RWPE1 (cell line): ENCODE results near the gene CSF2.

Experiments
- CTCF ChIA-PET: fragments of 350-600 bp; sonication (Branson Sonifier 250); formaldehyde crosslinking; extraction: SDS; loops from one replicate; lab custom pipeline; 2021; lab: Yijun Ruan, JAX
- POLR2A ChIA-PET: fragments of 400-600 bp; formaldehyde crosslinking; extraction: SDS; loops from one replicate; lab custom pipeline; 2020; ENCODE audit warnings: antibody characterized with exemption; ENCODE audit not compliant: low non-redundant PET; lab: Yijun Ruan, JAX
- DNase-seq: peaks from one replicate; pipeline ENCODE4 v3.0.0; 2012; ENCODE audit warnings: low spot score
- H3K27ac ChIP-seq: fragments of 450-650 bp; 2 replicates; pipeline ENCODE4 v1.5.1; 2017
- CTCF ChIP-seq: fragments of 450-650 bp; conservative IDR thresholded peaks from 2 replicates; pipeline ENCODE4 v1.5.1; 2017; ENCODE audit warnings: low read depth, mild to moderate bottlenecking

CSF2 gene

GRCh38 chr5:132080595-132080994, 7.0 kb downstream of the CSF2 start:
- CTCF ChIA-PET, result interaction anchor here (0.6 to 1.9 kb wide), 2 partner anchors 15 to 22 kb away, joined by 3 to 10 read pairs; no protein-coding TSS in a partner anchor
- no peak for TF ChIP-seq CTCF

GRCh38 chr5:132081458-132081857, 7.9 kb downstream of the CSF2 start:
- no peak for DNase-seq
- TF ChIP-seq CTCF, result no peak
- ChIA-PET CTCF (interaction anchor here (0.6 to 1.9 kb wide), 3 partner anchors 16 to 23 kb away, joined by 3 to 10 read pairs (median 3); no protein-coding TSS in a partner anchor), POLR2A (no interaction called here)
- H3K27ac ChIP-seq, result no peak overlapping the region

More at GRCh38 chr5:132080595-132080994, 7.0 kb downstream of the CSF2 start:
- DNase-seq, result no peak
- POLR2A ChIA-PET, result no interaction called here
- H3K27ac ChIP-seq, result no peak overlapping the region

GRCh38 chr5:132082329-132083023, 8.9 kb downstream of the CSF2 start:
- no peak for TF ChIP-seq CTCF
- no peak overlapping the region for H3K27ac ChIP-seq
- DNase-seq, result no peak
- ChIA-PET CTCF (interaction anchor here (0.7 to 1.4 kb wide), 2 partner anchors 9 to 172 kb away, joined by 3 to 4 read pairs; partner anchors contain the start of gene CSF2), POLR2A (no interaction called here)

GRCh38 chr5:132083071-132083678, 9.6 kb downstream of the CSF2 start:
- TF ChIP-seq CTCF, result no peak
- no peak overlapping the region for H3K27ac ChIP-seq
- DNase-seq, result no peak
- CTCF ChIA-PET, result interaction anchor here (0.7 to 1.4 kb wide), 2 partner anchors 10 to 171 kb away, joined by 3 to 4 read pairs; partner anchors contain the start of gene CSF2
- POLR2A ChIA-PET, result no interaction called here

- no peak for DNase-seq
- H3K27ac ChIP-seq, result peak overlapping the region; percentile 73
- ChIA-PET POLR2A (no interaction called here), CTCF (interaction anchor here (0.6 to 1.5 kb wide), 2 partner anchors 17 to 23 kb away, joined by 3 to 6 read pairs; no protein-coding TSS in a partner anchor)
- no peak for TF ChIP-seq CTCF
Observed at GRCh38 chr5:132085686-132086085, 12.1 kb downstream of the CSF2 start.

GRCh38 chr5:132086277-132086794, 12.7 kb downstream of the CSF2 start:
- H3K27ac ChIP-seq, result peak overlapping the region; percentile 73
- TF ChIP-seq CTCF, result no peak
- ChIA-PET POLR2A (no interaction called here), CTCF (interaction anchor here (0.6 to 1.5 kb wide), 2 partner anchors 18 to 24 kb away, joined by 3 to 6 read pairs; no protein-coding TSS in a partner anchor)
- peak; percentile 94 for DNase-seq
